HG02943 (cell line): ENCODE measurements around the gene RAB28.

Source experiments
- ATAC-seq: cut with Tn5 transposase; IDR thresholded peaks from one replicate; pipeline ENCODE4 v1.9.1; 2021; ENCODE audit warnings: mild to moderate bottlenecking, low read depth, moderate library complexity; ENCODE audit not compliant: unreplicated experiment

Gene RAB28

DNA sequence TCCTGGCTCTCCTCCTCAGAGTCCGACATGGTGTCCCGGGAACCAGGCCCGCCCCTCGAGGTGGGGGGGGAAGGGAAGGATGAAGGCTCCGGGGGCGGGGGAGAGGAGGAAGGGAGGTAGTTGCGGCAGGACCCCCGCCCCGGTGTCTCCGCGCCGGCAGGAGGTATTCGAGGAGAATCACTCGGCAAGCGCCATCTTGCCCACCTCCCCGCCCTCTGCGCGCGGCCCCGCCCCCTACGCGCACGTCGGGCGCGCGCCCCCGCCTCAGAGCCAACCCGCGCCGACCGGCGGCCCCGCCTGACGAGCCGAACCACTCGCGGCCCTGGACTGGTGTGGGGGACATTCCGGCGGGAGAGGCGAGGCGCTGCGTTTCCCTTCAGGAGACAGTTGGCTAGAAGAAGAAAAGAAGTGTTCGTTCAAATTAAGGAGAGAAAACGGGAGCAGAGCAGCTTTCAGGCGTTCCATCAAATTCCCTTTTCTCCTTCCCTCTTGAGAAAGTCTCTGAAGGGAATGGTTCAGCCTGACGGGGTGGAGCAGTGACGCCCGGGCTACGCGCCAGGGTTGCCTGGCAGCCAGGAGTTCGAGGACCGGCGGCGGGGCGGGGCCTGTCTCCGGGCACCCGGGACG lies at the start of gene RAB28:
RAB28 (minus strand) TSS at position 219 of the 627 bp plus-strand sequence.
- peak; percentile 98 for ATAC-seq

- ATAC-seq: no peak
These were observed 47.5 kb upstream of the RAB28 start for GRCh38 chr4:13531625-13531998.

GRCh38 chr4:13530823-13531624 lies 46.9 kb upstream of the RAB28 start:
- ATAC-seq: no peak

DNA sequence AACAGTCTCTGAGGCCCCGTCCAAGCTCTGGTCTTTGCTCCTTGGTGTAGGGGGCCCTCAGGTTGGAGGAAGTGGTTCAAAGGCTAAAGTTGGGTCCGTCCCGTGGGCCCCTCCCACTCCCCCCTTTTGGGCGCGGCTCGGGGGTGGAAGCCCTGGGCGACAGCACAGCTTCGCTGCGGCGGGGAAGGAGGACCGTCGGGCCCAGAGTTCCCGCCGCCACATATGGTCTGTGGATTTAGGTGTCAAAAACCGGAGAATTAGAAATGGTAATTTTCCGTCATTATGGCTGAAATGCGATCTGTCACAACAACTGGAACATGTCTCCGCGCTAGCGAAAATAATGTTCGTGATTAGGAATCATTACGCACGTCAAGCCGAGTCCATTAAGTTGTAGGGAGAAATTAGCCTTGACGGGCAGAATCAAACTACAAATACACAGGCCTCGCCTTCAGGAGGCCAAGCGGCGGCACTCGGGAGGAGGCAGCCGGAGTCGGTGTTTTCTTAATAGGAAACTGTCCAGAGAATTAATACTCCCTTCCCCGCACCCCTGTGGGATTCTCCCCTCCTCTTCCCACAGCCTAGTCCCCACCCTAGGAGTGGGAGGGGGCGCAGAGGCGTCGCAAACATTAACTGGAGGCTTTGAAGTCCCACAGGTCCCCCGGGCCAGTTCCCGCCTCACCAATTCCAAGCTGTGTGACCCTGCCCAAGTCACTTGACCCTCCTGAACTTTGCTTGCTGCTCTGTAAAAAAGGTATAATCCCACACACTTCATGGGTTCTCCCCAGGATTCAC lies 45.2 kb upstream of the RAB28 start:
- no peak for ATAC-seq

DNA sequence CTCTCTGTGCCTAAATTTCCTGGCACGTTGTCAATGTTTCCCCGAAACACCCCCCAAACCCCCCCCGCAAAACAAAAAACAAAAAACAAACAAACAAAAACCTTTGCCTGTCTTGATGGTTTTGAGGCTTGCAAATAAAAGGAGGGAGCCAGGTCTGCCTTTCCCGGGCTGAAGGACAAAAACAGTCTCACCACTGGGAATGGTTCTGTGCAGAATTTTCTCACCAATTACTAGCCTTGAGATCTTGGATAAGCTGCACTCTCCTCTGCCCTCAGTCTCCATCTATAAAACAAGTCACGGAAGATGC lies 44.6 kb upstream of the RAB28 start:
- no peak for ATAC-seq

DNA sequence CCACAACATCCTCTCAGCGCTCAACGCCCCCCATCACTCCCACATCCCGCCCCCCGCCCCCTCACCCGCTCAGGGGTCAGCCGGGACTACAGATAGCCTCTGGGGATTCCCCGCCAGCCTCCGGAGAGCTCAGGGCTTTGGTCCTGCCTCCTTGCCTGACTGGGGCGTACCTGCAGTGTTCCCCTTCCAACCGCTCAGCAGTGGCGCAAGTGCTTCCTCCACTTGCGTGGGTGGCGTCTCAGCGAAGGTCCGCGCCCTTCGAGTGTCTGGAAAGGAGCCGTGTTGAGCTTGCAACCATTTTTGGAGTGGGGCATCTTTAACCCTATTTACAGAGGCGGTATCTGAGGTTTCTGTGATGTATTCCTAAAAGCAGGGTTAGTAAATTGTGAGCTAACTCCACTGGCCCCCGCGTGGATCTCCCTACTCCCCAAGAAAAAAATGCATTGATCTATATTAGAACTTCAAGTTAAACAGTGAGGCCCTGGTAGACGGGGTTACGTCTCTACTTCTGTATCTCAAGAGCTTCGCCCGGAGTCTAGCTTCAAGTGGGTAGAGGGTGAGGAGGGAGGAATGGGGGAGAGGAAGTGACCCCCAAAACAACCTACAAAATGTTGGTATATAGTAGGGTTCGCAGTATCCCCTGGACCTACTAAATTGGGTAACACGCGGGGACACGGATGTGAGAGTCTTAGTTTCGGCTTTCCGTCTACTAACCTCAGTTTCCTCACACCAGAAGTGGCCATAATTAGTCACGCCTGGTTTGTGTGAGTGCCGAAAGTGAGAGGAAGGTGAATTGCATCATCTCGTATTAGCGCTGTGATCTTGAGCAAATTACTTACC lies 44.1 kb upstream of the RAB28 start:
- ATAC-seq: peak; percentile 82

GRCh38 chr4:13527192-13527980 lies 43.2 kb upstream of the RAB28 start:
- no peak for ATAC-seq

DNA sequence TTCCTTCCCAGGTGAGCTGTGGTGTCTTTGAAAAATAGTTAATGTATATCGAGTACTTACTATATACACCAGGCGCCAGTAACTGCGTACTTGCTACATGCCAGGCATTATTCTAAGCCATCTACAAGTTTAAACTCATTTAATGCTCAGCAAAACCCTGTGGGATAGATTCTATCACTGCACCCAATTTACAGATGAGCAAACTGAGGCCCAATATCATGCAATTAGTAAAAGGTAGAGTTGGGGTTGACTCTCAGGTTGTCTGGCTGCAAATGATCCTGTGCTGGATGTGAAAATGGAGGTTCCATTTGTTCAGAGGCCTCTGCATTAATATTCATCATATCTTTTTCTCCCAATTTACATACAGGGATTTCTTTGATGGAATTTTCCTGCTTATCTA lies 42.5 kb upstream of the RAB28 start:
- no peak for ATAC-seq

GRCh38 chr4:13525606-13526281 lies 41.6 kb upstream of the RAB28 start:
- ATAC-seq: no peak

GRCh38 chr4:13524504-13525243 lies 40.5 kb upstream of the RAB28 start:
- ATAC-seq: no peak

DNA sequence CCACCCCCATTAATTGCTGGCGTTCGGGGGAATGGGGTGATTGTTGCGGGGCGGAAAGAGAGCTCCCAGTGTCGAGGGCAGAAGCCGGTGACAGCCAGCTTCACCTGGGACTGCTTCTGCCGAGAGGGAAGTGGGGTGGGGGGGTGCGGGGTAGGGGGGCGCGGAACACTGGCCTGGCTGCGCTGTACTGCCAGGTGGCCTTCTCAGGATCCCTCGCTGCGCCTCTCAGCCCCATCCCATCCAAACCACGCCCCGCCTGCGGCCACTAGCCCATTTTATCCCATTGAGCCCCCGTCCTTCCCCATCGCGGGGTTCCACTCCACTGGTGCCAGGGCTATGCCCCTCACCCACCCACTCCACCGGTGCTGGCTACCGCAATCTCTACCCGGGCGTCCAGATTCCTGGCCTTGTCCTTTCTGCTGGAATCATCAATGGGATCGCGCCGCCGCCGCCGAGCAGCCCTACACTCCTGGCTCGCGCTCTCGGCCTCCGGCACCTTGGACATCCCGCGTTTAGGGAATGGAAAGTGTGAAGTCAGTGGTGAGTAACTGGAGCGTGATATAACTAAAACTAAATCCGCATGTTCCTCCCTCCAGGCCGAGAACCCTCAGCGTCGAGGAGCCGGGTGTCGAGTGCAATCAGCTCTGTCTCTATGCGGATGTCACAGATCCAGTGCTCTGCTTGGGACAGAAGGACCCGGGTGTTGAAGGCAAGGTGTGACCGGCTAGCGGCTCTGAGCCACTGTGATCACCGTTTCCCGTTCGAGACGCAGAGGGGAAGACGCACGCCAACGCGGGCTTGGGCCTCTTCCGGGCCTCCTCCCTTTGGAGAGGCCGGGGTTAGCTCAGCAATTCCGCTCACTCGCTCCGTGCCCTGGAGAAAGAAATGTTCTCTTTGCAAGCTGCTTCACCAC lies 39.7 kb upstream of the RAB28 start:
- no peak for ATAC-seq

DNA sequence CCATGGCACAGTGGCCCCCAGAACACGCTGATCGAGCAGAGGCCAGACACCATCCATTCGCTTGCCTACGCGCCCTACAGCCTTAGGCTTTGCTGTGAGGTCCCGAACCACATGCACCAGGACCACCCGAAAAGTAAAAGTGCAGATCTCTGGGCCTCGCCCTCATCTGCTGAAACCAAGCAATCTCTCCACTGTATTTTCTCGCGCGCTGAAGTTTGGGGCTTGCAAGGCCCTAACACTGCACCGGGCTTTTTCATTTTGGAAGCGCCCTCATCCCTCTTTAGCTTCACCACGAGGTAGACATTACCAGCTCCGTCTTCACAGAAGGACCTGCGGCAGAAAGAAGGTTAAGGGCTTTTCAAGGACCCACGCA lies 39.0 kb upstream of the RAB28 start:
- ATAC-seq: no peak

DNA sequence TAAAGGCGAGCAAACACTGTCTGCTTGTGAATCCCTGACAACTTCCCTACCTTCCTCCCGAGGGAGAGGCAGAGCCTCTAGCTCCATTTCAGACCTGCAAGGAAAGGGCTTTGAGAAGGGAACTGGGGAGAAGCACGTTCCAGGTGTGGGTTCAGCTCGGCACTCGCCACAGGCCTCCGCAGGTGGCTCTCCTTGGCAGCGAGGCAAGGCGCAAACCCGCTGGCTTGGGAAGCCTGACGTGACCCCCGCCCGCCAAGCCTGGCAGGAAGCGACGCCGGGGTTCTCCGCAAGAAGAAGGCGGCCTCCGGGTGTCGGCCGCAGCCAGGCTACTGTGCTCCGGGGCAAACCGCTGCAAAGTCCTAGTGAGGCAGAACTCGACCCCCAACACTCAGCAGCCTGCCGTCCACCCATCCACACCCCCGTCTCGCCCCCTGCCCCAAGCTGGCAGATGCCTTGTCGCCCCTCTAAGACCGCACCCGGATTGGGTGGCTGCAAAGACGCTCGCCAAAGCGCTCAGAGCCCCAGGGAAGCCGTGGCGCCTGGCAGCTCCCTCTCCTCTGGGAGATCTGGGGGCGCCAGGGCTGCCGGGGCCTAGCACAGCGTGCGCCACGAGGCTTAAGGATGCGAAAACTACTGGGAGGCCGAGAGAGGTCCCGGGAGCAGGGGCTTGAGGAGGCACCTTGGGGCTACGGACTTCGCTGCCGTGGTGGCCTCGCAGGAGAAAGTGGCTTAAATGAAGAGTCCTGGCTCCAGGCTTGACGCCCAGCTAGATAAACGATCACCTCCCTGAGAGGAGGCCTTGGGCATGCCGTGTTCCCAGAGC lies 38.4 kb upstream of the RAB28 start:
- ATAC-seq: no peak

- no peak for ATAC-seq
These were observed 36.9 kb upstream of the RAB28 start for GRCh38 chr4:13521047-13521446.

DNA sequence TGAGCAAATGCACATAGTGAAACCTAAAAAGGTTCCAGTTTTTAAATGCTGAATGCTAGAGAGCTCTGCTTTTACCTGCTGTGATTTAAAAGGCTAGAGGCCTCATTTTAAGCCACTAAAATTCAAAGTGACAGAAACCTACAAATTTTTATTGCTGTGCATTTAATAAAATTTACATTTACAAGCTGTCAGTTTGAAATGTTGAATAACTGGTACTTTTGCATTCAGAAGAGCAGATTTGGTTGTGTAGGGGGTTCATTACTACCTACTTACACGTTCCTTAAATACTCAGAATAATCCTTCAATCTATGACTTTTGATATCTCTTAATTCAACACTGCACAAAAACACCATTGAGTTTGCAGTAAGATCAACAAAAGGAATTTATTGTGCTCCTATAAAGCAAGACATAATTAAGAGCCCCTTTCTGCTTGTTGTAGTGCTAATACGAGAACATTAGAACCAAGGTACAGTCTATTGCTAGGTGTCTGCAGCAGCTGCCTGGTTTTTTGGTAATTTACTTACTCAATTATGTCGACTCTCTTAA lies 32.2 kb upstream of the RAB28 start:
- no peak for ATAC-seq

DNA sequence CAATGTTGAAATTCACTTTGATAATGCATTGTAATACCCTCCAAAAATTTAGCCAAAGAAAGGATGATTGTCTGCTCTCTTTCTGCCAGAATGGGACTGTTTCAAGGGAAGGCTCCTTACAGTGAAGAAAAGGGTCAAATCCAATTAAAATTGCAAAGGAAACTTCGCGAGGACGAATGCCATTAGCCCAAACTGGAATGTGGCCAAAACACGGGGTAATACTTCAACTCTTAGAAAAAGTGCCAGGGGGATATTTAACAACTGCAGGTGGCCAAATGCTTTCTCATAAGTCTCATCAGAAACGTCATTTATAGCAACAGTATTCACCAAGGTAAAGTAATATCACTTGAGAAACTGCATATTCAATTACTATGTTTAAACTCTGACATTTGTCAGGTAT lies 31.1 kb upstream of the RAB28 start:
- ATAC-seq: no peak

GRCh38 chr4:13514722-13515121 lies 30.6 kb upstream of the RAB28 start:
- no peak for ATAC-seq
